SH-SY5Y (cell line): ENCODE measurements around the gene CD99.

ENCODE experiments used
- GATA2 ChIP-seq: IDR thresholded peaks from 2 replicates; pipeline ENCODE4 v1.6.1; 2011; ENCODE audit warnings: mild to moderate bottlenecking, low read depth, low read length
- GATA3 ChIP-seq: IDR thresholded peaks from 2 replicates; pipeline ENCODE4 v1.6.1; 2011; ENCODE audit warnings: low read depth, mild to moderate bottlenecking, low read length, moderate library complexity

GRCh38 chrX:2692221-2693112, 1.4 kb downstream of the CD99 start:
- TF ChIP-seq GATA2 (no peak), GATA3 (no peak)
